PC-9 (cell line): ENCODE measurements around the gene ZNF134. TPM values are rescaled to one million over a fixed set of nuclear protein-coding genes. Genes with fewer than 3 reads are reported as not detected.
A peak's percentile ranks its signal among the peaks of the same experiment; 100 is the strongest.

Experiments used
- BruUV-seq: library from RNA; stranded (reverse); fragments of 400-500 nt; replicated peaks from 2 replicates; lab custom pipeline; 2021; lab: Mats Ljungman, UMichigan
- CTCF ChIA-PET: fragments of 300-600 bp; sonication (Branson Sonifier 250); formaldehyde crosslinking; loops from one replicate; lab custom pipeline; 2022; ENCODE audit warnings: antibody characterized with exemption; lab: Charles Lee
- POLR2A ChIA-PET: fragments of 300-600 bp; sonication (Branson Sonifier 250); formaldehyde crosslinking; loops from one replicate; lab custom pipeline; 2022; ENCODE audit warnings: antibody characterized with exemption; ENCODE audit not compliant: unreplicated experiment; lab: Charles Lee
- DNase-seq, 2 experiments: peaks; one replicate each; pipeline versions ENCODE4 v3.0.0 to v3.0.0-alpha.2; 2015 to 2022; ENCODE audit warnings: mixed read lengths in 1 of 2
- H2AFZ ChIP-seq: fragments of 200-600 bp; sonication (generic); 2 replicates; pipeline ENCODE4 v1.8.1; 2017; ENCODE audit warnings: antibody characterized with exemption
- H3F3A ChIP-seq: fragments of 200-600 bp; sonication (generic); 2 replicates; pipeline ENCODE4 v1.8.1; 2017; ENCODE audit warnings: antibody characterized with exemption, mild to moderate bottlenecking, low read depth; ENCODE audit not compliant: insufficient read depth
- H3K27ac ChIP-seq: fragments of 200-600 bp; sonication (generic); 2 replicates; pipeline ENCODE4 v1.6.1; 2016; ENCODE audit warnings: mixed run types
- H3K27me3 ChIP-seq: fragments of 200-600 bp; sonication (generic); 2 replicates; pipeline ENCODE4 v1.6.1; 2016; ENCODE audit warnings: low read depth, mixed run types; ENCODE audit not compliant: insufficient read depth
- H3K36me3 ChIP-seq: fragments of 200-600 bp; sonication (generic); 2 replicates; pipeline ENCODE4 v1.6.1; 2016; ENCODE audit warnings: low read depth, mixed run types
- H3K4me1 ChIP-seq: fragments of 200-600 bp; sonication (generic); replicated peaks from 2 replicates; pipeline ENCODE4 v1.6.1; 2016; ENCODE audit warnings: mixed run types; ENCODE audit not compliant: insufficient read depth
- H3K4me2 ChIP-seq: fragments of 200-600 bp; sonication (generic); 2 replicates; pipeline ENCODE4 v1.6.1; 2017; ENCODE audit warnings: mixed run types
- H3K4me3 ChIP-seq: fragments of 200-600 bp; sonication (generic); 2 replicates; pipeline ENCODE4 v1.6.1; 2016; ENCODE audit warnings: mixed run types
- H3K79me2 ChIP-seq: fragments of 200-600 bp; sonication (generic); 2 replicates; pipeline ENCODE4 v1.6.1; 2017; ENCODE audit warnings: low read depth, mixed run types
- H3K9me2 ChIP-seq: fragments of 200-600 bp; sonication (generic); 2 replicates; pipeline ENCODE4 v1.8.1; 2017; ENCODE audit warnings: mild to moderate bottlenecking; ENCODE audit not compliant: insufficient read depth
- H3K9me3 ChIP-seq: fragments of 200-600 bp; sonication (generic); 2 replicates; pipeline ENCODE4 v1.8.1; 2016; ENCODE audit warnings: low read depth; ENCODE audit not compliant: insufficient read depth
- H4K20me1 ChIP-seq: fragments of 200-600 bp; sonication (generic); 2 replicates; pipeline ENCODE4 v1.8.1; 2017; ENCODE audit not compliant: insufficient read depth
- CTCF ChIP-seq: fragments of 200-600 bp; sonication (generic); conservative IDR thresholded peaks from 2 replicates; pipeline ENCODE4 v1.6.1; 2017; ENCODE audit warnings: mixed run types, antibody characterized with exemption, mild to moderate bottlenecking, moderate library complexity
- EZH2 ChIP-seq: fragments of 200-600 bp; sonication (generic); IDR thresholded peaks from 2 replicates; pipeline ENCODE4 v1.8.0; 2017; ENCODE audit warnings: antibody characterized with exemption, low read depth
- intact Hi-C: fragments of 100-400 bp; cut with micrococcal nuclease; formaldehyde crosslinking; loops from one replicate; pipeline ENCODE4 v1.10.0; 2022; ENCODE audit not compliant: unreplicated experiment
- total RNA-seq: library from RNA; stranded (reverse); gene quantifications from 2 replicates; pipeline ENCODE4 v1.2.3, GENCODE V29; 2021

Gene ZNF134
- total RNA-seq, 1 experiment from 2014 or later = 16.5 TPM

DNA sequence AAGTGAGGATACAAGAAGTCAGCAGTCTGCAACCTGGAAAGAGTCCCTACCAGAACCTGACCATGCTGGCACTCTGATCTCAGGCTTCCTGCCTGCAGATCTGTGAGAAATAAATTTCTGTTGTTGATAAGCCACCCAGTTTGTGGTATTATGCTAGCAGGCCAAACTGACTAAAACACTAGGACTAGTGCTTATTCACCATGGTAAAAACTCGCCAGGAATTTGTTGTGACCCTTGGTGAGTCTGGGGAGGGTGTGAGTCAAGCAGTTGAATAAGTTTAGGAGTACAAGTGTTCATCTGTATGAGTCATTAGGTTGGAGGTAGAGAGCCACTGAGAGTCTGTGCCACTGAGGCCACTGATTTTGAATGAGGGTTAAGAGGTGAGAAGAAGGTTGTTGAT, 26.5 kb upstream of the ZNF134 start:
- Histone ChIP-seq H3K9me3 (peaks cover 29% of the 10 kb centered on the region), H3K27ac (no peak overlapping the region), H3K27me3 (no peaks in the 10 kb centered on the region), H4K20me1 (no peaks in the 10 kb centered on the region), H3K79me2 (no peaks in the 10 kb centered on the region), H3F3A (no peaks in the 10 kb centered on the region), H3K36me3 (no peaks in the 10 kb centered on the region), H3K9me2 (no peaks in the 10 kb centered on the region), H3K4me3 (no peak overlapping the region), H3K4me2 (no peak overlapping the region), H2AFZ (no peak overlapping the region), H3K4me1 (no peaks in the 10 kb centered on the region)
- CTCF ChIA-PET = no interaction called here
- no peak for TF ChIP-seq CTCF
- TF ChIP-seq EZH2 = no peak
- intact Hi-C loops = no loop called here
- no TSS peak for BruUV-seq
- POLR2A ChIA-PET = no interaction called here
- peak in 1 of 2 experiments; percentile 39 for DNase-seq

DNA sequence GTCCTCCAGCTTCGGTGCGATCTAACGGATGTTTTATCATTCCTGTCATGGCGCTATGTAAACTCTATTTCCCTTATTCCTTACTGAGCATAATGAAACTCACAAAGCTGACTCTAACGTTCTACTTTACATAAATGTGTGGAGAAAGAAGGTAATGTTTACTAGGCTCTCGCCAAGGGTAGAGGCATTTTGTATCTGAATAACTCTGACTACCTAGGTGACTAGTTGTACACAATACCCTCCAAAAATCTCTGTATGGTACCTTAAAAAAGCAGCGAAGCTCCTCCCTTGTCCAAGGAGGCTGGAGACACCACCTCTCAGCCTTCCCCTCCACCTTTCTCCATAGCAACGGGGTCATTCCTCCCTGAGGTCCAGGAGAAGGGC, 14.7 kb upstream of the ZNF134 start:
- intact Hi-C loops = no loop called here
- DNase-seq = no peak
- Histone ChIP-seq H3K27me3 (0 out of 2 replicates have a peak, but pooled peaks cover 6% of the 10 kb centered on the region), H3K79me2 (peaks cover 13% of the 10 kb centered on the region), H3K36me3 (0 out of 2 replicates have a peak, but pooled peaks cover 2% of the 10 kb centered on the region), H3K27ac (no peak overlapping the region), H3K4me2 (peak overlapping the region; percentile 96), H3F3A (no peaks in the 10 kb centered on the region), H4K20me1 (no peaks in the 10 kb centered on the region), H3K9me2 (no peaks in the 10 kb centered on the region), H3K4me3 (peak overlapping the region; percentile 89), H3K9me3 (peaks cover 21% of the 10 kb centered on the region), H3K4me1 (0 out of 2 replicates have a peak, but pooled peaks cover 8% of the 10 kb centered on the region), H2AFZ (peak overlapping the region; percentile 95)
- BruUV-seq = no TSS peak
- no peak for TF ChIP-seq CTCF
- no peak for TF ChIP-seq EZH2
- ChIA-PET POLR2A (interaction anchor here (0.6 kb wide), 1 partner anchor 216 kb away, joined by 5 read pairs; no protein-coding TSS in a partner anchor), CTCF (no interaction called here)

DNA sequence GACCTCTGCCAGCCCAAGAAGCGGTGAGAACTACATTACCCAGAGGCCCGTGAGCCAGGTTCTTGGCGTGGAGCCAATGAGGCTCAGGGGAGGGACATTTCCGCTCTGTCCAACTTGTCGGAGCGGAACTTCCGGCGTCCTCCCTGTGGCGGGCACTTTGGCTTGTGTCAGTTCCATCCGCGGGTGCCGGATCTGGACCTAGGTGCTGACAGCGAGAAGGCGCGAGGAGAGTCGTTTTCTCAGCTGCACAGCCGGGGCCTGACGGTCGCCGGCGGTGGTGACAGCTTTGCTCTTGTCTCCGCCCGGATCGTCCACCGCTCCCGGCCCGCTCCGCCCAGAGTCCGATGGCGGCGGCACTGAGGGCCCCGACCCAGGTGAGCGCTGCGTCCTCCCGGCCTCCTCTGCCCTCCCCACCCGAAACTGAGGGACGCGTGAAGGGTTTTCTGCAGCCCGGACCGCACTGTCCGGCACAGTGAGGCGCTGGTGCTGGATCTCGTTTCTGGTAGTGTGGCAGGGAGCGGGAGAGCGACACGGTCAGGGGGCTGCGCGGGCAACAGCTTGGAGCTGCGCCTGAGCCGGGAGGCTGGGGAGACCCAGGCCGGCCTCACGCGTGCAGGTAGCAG, 14.2 kb upstream of the ZNF134 start, which contains the start of gene ZNF530:
TSS of gene ZNF530 (plus strand) at position 125 of the 623 bp plus-strand sequence. CDS start 4,461 bp downstream, outside the sequence.
- intact Hi-C loops = no loop called here
- no TSS peak for BruUV-seq

More for the DNA sequence above, 14.2 kb upstream of the ZNF134 start, which contains the start of gene ZNF530:
- H3K9me2 ChIP-seq = no peaks in the 10 kb centered on the region
- DNase-seq = peak; percentile 82 to 91
- no peak within 1 kb of the TSS for H3K27ac ChIP-seq
- peak within 1 kb of the TSS; percentile 95 for H2AFZ ChIP-seq
- H3K4me2 ChIP-seq = peak within 1 kb of the TSS; percentile 96
- no peaks in the 10 kb centered on the region for H4K20me1 ChIP-seq
- H3K36me3 ChIP-seq = 0 out of 2 replicates have a peak, but pooled peaks cover 7% of the 10 kb centered on the region
- H3F3A ChIP-seq = no peaks in the 10 kb centered on the region
- ChIA-PET CTCF (no interaction called here), POLR2A (interaction anchor here (0.6 to 0.7 kb wide), 2 partner anchors 11 to 215 kb away, joined by 3 to 5 read pairs; no protein-coding TSS in a partner anchor)
- peaks cover 13% of the 10 kb centered on the region for H3K79me2 ChIP-seq
- H3K27me3 ChIP-seq = 0 out of 2 replicates have a peak, but pooled peaks cover 3% of the 10 kb centered on the region
- peak within 1 kb of the TSS; percentile 89 for H3K4me3 ChIP-seq
- H3K4me1 ChIP-seq = 0 out of 2 replicates have a peak, but pooled peaks cover 8% of the 10 kb centered on the region
- TF ChIP-seq EZH2 (no peak), CTCF (no peak)
- peaks cover 25% of the 10 kb centered on the region for H3K9me3 ChIP-seq
